ENCODE measurements around the gene IFNG.
"Not testable (repeated sequence)": the region's sequence is repeated elsewhere in the genome, so short reads cannot be mapped to it uniquely, and the experiment has no call there.

The IFNG gene

GRCh38 chr12:68159681-68160304, at the start of gene IFNG:
TSS of gene IFNG (minus strand) at chr12:68159740. CDS start at chr12:68159615, 125 bp downstream.
- ATAC-seq (peak; percentile 65), DNase-seq (no peak)

GRCh38 chr12:68209048-68209728, 49.6 kb upstream of the IFNG start:
- DNase-seq, ATAC-seq: not testable (repeated sequence)

GRCh38 chr12:68207276-68207675, 47.7 kb upstream of the IFNG start:
- DNase-seq (no peak), ATAC-seq (no peak)

GRCh38 chr12:68206446-68206845, 46.9 kb upstream of the IFNG start:
- ATAC-seq (no peak), DNase-seq (no peak)

GRCh38 chr12:68203460-68203875, 43.9 kb upstream of the IFNG start:
- ATAC-seq, result peak; percentile 31
- DNase-seq, result no peak

GRCh38 chr12:68200854-68201253, 41.3 kb upstream of the IFNG start:
- peak; percentile 62 for ATAC-seq
- no peak for DNase-seq

GRCh38 chr12:68199127-68199526, 39.6 kb upstream of the IFNG start:
- no peak for ATAC-seq
- DNase-seq, result no peak

- DNase-seq, result peak; percentile 40
- ATAC-seq, result peak; percentile 78
These were observed 39.1 kb upstream of the IFNG start for GRCh38 chr12:68198507-68199086.

- no peak for DNase-seq
- ATAC-seq, result no peak
These were observed 30.8 kb upstream of the IFNG start for GRCh38 chr12:68190301-68190700.

GRCh38 chr12:68189821-68190242, 30.3 kb upstream of the IFNG start:
- ATAC-seq (peak; percentile 93), DNase-seq (peak; percentile 30)

- ATAC-seq, result no peak
- no peak for DNase-seq
These were observed 26.1 kb upstream of the IFNG start for GRCh38 chr12:68185598-68185997.

GRCh38 chr12:68180792-68181744, 21.5 kb upstream of the IFNG start:
- peak; percentile 50 for DNase-seq
- ATAC-seq, result peak; percentile 96

- no peak for ATAC-seq
- peak; percentile 27 for DNase-seq
These were observed 19.4 kb upstream of the IFNG start for GRCh38 chr12:68178774-68179439.

GRCh38 chr12:68178184-68178583, 18.6 kb upstream of the IFNG start:
- DNase-seq (no peak), ATAC-seq (no peak)

- ATAC-seq, result no peak
- no peak for DNase-seq
These were observed 18.0 kb upstream of the IFNG start for GRCh38 chr12:68177562-68177961.

GRCh38 chr12:68176257-68176656, 16.7 kb upstream of the IFNG start:
- DNase-seq (no peak), ATAC-seq (no peak)

- peak; percentile 89 for ATAC-seq
These were observed 16.1 kb upstream of the IFNG start for GRCh38 chr12:68175557-68176061.

GRCh38 chr12:68174761-68175160, 15.2 kb upstream of the IFNG start:
- not testable (repeated sequence) for ATAC-seq, DNase-seq

More at GRCh38 chr12:68175557-68176061, 16.1 kb upstream of the IFNG start:
- peak; percentile 71 for DNase-seq

- ATAC-seq, result no peak
- DNase-seq, result no peak
These were observed 14.3 kb upstream of the IFNG start for GRCh38 chr12:68173792-68174191.

GRCh38 chr12:68170726-68171125, 11.2 kb upstream of the IFNG start:
- ATAC-seq, result no peak

GRCh38 chr12:68169213-68169889, 9.8 kb upstream of the IFNG start:
- ATAC-seq, result peak; percentile 46
- no peak for DNase-seq

More at GRCh38 chr12:68170726-68171125, 11.2 kb upstream of the IFNG start:
- no peak for DNase-seq

Measured in stimulated activated naive CD8-positive, alpha-beta T cell treated with anti-CD3 and anti-CD28 coated beads, Interleukin-15, Interleukin-2, amounts not matched to agents 100 U/mL and 50 U/mL, for 24 hours (primary cell).